Colonic mucosa (tissue), 4 donors: ENCODE data around the gene CCSER1. TPM values are rescaled to one million over a fixed set of nuclear protein-coding genes. Genes with fewer than 3 reads are reported as not detected.
"Not testable (repeated sequence)": the region's sequence is repeated elsewhere in the genome, so short reads cannot be mapped to it uniquely, and the experiment has no call there.

Source experiments
- DNase-seq: peaks from one replicate; pipeline ENCODE4 v3.0.0-alpha.2; 2020
- H3K27ac ChIP-seq: fragments of 200-600 bp; one replicate; pipeline ENCODE4 v1.8.0; 2021
- H3K27me3 ChIP-seq: fragments of 200-600 bp; one replicate; pipeline ENCODE4 v1.8.0; 2021
- H3K36me3 ChIP-seq: fragments of 200-600 bp; one replicate; pipeline ENCODE4 v1.8.0; 2021
- H3K4me1 ChIP-seq: fragments of 200-600 bp; one replicate; pipeline ENCODE4 v1.8.0; 2021; ENCODE audit warnings: mild to moderate bottlenecking
- H3K4me3 ChIP-seq: fragments of 200-600 bp; one replicate; pipeline ENCODE4 v1.8.0; 2021
- H3K9ac ChIP-seq, 2 donors: one replicate each; pipeline ENCODE4 v1.7.0; 2013; ENCODE audit warnings: control low read depth in 2 of 2, low read depth in 2 of 2, low read length in 2 of 2
- H3K9me3 ChIP-seq: fragments of 200-600 bp; one replicate; pipeline ENCODE4 v1.8.0; 2021
- intact Hi-C: fragments of 100-400 bp; cut with DNase I; formaldehyde crosslinking; loops from one replicate; pipeline ENCODE4 v1.14.1; 2022
- total RNA-seq, 2 donors: library from RNA; stranded (reverse); fragmentation: NEBNext Ultra II Directional in 1 of 2; extraction: Animal tissue kit (Norgen Biotek cat#: 25700) in 1 of 2; gene quantifications; one replicate each; pipeline ENCODE4 v1.2.1, GENCODE V29; 2021
- TF ChIP-seq, protein P1 (sequence below): fragments of 200-600 bp; IDR thresholded peaks from one replicate; pipeline ENCODE4 v1.8.0; 2022; ENCODE audit warnings: antibody characterized with exemption, mild to moderate bottlenecking
- donor health status: healthy.
- donor health status: DM: no; HTN: no; CAD: no.
- donor health status: DM: no; HTN: no; CAD: no.

Gene CCSER1
- total RNA-seq, 2 donors from 2014 or later, result 11.2 to 13.4 TPM

DNA sequence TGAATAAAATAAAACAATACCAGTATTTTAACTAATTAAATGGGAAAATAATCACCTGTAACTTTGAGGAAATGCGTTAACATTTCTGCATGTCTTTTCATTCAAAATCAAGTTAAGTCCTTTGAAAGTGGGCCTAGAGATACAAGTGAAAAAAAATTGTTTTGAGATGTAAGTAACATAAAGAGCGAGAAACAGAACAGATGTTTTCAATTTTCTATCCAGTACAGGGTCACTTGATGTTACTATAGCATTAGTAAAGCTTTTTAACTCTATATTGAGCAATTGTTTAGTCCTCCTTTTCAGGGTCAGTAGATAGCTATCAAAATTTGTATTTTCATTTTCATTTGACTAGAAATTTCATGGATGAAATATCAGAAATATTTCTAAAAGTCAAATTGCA is 761.4 kb downstream of the CCSER1 start:
- Histone ChIP-seq H3K36me3 (no peaks in the 10 kb centered on the region), H3K4me3 (no peak overlapping the region), H3K27me3 (no peaks in the 10 kb centered on the region), H3K4me1 (no peaks in the 10 kb centered on the region), H3K9me3 (no peaks in the 10 kb centered on the region), H3K9ac (no peak overlapping the region), H3K27ac (no peak overlapping the region)
- DNase-seq, result no peak
- intact Hi-C loops, result no loop called here
- TF ChIP-seq, protein P1, sequence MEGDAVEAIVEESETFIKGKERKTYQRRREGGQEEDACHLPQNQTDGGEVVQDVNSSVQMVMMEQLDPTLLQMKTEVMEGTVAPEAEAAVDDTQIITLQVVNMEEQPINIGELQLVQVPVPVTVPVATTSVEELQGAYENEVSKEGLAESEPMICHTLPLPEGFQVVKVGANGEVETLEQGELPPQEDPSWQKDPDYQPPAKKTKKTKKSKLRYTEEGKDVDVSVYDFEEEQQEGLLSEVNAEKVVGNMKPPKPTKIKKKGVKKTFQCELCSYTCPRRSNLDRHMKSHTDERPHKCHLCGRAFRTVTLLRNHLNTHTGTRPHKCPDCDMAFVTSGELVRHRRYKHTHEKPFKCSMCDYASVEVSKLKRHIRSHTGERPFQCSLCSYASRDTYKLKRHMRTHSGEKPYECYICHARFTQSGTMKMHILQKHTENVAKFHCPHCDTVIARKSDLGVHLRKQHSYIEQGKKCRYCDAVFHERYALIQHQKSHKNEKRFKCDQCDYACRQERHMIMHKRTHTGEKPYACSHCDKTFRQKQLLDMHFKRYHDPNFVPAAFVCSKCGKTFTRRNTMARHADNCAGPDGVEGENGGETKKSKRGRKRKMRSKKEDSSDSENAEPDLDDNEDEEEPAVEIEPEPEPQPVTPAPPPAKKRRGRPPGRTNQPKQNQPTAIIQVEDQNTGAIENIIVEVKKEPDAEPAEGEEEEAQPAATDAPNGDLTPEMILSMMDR, result no peak

DNA sequence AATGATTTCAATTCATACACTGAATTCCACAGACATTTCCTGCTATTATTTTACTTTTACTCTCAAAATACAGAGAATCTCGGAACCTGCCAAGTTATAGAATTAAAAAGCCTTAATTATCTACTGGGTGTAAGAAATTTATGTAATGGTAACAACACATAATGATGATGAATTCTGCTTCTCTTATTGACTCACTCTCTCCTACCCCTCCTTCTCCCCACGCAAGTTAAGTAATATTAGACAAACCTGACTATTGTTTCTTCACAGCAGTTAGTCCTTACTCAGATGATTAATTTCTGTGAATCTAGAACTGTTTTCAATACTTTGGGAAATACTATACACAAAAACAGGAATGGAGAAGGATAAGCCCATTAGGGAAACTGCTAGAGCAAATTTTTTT is 762.0 kb downstream of the CCSER1 start:
- intact Hi-C loops, result no loop called here
- TF ChIP-seq, protein P1, result no peak
- no peaks in the 10 kb centered on the region for H3K36me3 ChIP-seq
- no peak overlapping the region for H3K27ac ChIP-seq
- H3K4me3 ChIP-seq, result no peak overlapping the region
- DNase-seq, result no peak
- H3K9ac ChIP-seq, result no peak overlapping the region
- no peaks in the 10 kb centered on the region for H3K4me1 ChIP-seq
- H3K27me3 ChIP-seq, result no peaks in the 10 kb centered on the region
- no peaks in the 10 kb centered on the region for H3K9me3 ChIP-seq

DNA sequence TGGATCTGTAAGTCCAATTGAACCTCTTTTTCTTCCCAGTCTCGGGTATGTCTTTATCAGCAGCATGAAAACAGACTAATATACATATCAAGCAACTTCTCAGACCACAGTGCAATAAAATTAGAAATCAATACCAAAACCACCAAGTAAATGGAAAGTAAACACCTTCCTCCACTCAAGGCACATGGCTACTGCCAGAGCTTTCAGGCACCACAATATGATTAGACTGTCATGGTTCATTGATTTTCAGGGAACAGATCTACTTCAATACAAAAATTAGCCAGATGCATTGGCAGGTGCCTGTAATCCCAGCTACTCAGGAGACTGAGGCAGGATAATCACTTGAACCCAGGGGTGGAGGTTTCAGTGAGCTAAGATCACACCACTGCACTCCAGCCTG is 776.2 kb downstream of the CCSER1 start:
- not testable (repeated sequence) for H3K9me3 ChIP-seq, H3K4me3 ChIP-seq

DNA sequence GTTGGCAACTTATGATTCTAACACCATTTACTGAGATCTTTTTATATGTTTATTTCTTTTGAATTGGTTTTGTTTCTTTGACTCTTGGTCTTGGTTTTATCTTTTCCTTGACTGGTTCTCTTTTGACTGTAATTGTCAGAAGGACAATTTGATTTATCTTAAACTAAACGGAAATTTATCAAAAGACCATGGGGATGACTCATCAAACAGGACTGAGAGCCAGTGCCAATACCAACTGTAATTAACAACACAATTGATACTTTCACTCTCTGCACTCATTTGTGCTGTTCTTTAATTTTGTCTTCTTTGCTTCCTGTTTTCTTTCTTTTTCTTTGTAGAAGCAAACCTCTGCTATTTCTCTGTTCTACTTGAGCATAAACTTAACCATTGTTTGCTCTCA is 776.8 kb downstream of the CCSER1 start:
- Histone ChIP-seq H3K36me3 (no peaks in the 10 kb centered on the region), H3K4me3 (no peak overlapping the region), H3K9ac (no peak overlapping the region), H3K9me3 (no peaks in the 10 kb centered on the region), H3K27me3 (no peaks in the 10 kb centered on the region), H3K27ac (no peak overlapping the region), H3K4me1 (no peaks in the 10 kb centered on the region)
- TF ChIP-seq, protein P1, result no peak
- DNase-seq, result no peak
- intact Hi-C loops, result no loop called here

More for the DNA sequence above, 776.2 kb downstream of the CCSER1 start:
- H3K36me3 ChIP-seq, H3K27me3 ChIP-seq, H3K4me1 ChIP-seq, H3K27ac ChIP-seq, intact Hi-C loops, H3K9ac ChIP-seq, DNase-seq: not testable (repeated sequence)

DNA sequence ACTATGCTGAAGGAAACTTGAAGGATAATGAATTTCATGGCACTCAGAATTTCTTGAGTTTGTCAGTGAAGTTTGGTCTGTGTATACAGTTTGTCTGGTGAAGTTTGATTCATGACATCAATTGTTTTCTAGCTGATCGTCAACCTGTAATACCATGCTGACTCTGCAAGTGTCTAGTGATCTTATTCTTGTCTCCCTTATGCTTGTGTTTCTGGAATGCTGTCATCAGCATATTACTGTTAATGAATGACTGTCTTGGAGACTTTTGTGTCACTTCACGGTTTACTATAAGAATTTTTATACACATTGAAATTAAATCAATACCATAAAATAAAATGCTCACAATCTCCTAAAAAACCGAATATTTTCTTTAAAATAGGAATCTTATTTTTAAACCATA is 779.0 kb downstream of the CCSER1 start:
- Histone ChIP-seq H3K9me3 (no peaks in the 10 kb centered on the region), H3K27ac (no peak overlapping the region), H3K36me3 (no peaks in the 10 kb centered on the region), H3K4me1 (no peaks in the 10 kb centered on the region), H3K9ac (no peak overlapping the region), H3K4me3 (no peak overlapping the region), H3K27me3 (no peaks in the 10 kb centered on the region)
- no peak for DNase-seq
- TF ChIP-seq, protein P1, result no peak
- intact Hi-C loops, result no loop called here

DNA sequence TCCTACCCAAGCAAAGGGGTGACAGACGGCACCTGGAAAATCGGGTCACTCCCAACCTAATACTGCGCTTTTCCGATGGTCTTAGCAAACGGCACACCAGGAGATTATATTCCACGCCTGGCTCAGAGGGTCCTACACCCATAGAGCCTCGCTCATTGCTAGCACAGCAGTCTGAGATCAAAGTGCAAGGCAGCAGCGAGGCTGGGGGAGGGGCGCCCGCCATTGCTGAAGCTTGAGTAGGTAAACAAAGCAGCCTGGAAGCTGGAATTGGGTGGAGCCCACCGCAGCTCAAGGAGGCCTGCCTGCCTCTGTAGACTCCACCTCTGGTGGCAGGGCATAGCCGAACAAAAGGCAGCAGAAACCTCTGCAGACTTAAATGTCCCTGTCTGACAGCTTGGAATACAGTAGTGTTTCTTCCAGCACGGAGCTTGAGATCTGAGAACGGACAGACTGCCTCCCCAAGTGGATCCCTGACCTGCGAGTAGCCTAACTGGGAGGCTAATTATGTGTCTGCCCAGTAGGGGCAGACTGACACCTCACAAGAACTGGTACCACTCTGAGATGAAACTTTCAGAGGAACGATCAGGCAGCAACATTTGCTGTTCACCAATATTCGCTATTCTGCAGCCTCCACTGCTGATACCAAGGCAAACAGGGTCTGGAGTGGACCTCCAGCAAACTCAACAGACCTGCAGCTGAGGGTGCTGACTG is 784.7 kb downstream of the CCSER1 start:
- H3K27me3 ChIP-seq, H3K4me1 ChIP-seq, H3K36me3 ChIP-seq, intact Hi-C loops, H3K9ac ChIP-seq, H3K9me3 ChIP-seq, H3K4me3 ChIP-seq, H3K27ac ChIP-seq, DNase-seq: not testable (repeated sequence)
